ENCODE measurements around the gene CES2.

GRCh38 chr16:66901626-66902025 is 33.7 kb upstream of the CES2 start:
- no peak for TF ChIP-seq CTCF (conservative IDR thresholded peaks at IDR 0.05; ENCODE audit: low read depth, low read length)
- TF ChIP-seq EZH2 (IDR thresholded peaks at IDR 0.05; ENCODE audit: borderline replicate concordance, low read depth, low read length, poor library complexity, severe bottlenecking), result no peak

All from A673 (cell line).